PC-3 (cell line): ENCODE data around the gene HDAC4. TPM values are rescaled to one million over a fixed set of nuclear protein-coding genes. Genes with fewer than 3 reads are reported as not detected.

Source experiments
- ATAC-seq: fragments of 200-7000 bp; cut with Tn5 transposase; 2 replicates; pipeline ENCODE4 v1.9.1; 2020; ENCODE audit warnings: mild to moderate bottlenecking, moderate library complexity
- BruUV-seq: library from RNA; stranded (reverse); fragments of 400-500 nt; replicated peaks from 2 replicates; lab custom pipeline; 2021; lab: Mats Ljungman, UMichigan
- CTCF ChIA-PET: fragments of 300-600 bp; sonication (Branson Sonifier 250); formaldehyde crosslinking; loops from one replicate; lab custom pipeline; 2022; ENCODE audit warnings: antibody characterized with exemption; lab: Charles Lee
- POLR2A ChIA-PET: fragments of 300-600 bp; sonication (Branson Sonifier 250); formaldehyde crosslinking; loops from one replicate; lab custom pipeline; 2022; ENCODE audit warnings: antibody characterized with exemption; ENCODE audit not compliant: unreplicated experiment; lab: Charles Lee
- DNase-seq: peaks from one replicate; pipeline ENCODE4 v3.0.0-alpha.2; 2015
- H2AFZ ChIP-seq: fragments of 300-600 bp; sonication (generic); 2 replicates; pipeline ENCODE4 v1.6.0; 2016; ENCODE audit warnings: antibody characterized with exemption, low read length
- H3F3A ChIP-seq: fragments of 300-600 bp; sonication (generic); one replicate; pipeline ENCODE4 v1.6.0; 2017; ENCODE audit warnings: antibody characterized with exemption, low read length, control low read depth, mild to moderate bottlenecking; ENCODE audit not compliant: unreplicated experiment
- H3K27ac ChIP-seq: fragments of 300-600 bp; sonication (generic); 2 replicates; pipeline ENCODE4 v1.5.1; 2016; ENCODE audit warnings: mild to moderate bottlenecking, low read length
- H3K27me3 ChIP-seq: fragments of 300-600 bp; sonication (generic); 2 replicates; pipeline ENCODE4 v1.6.1; 2016; ENCODE audit warnings: low read length, mixed read lengths
- H3K36me3 ChIP-seq: fragments of 300-600 bp; sonication (generic); 2 replicates; pipeline ENCODE4 v1.6.1; 2016; ENCODE audit warnings: low read depth, mixed run types, low read length, mixed read lengths
- H3K4me1 ChIP-seq: fragments of 300-600 bp; sonication (generic); 2 replicates; pipeline ENCODE4 v1.5.1; 2016; ENCODE audit warnings: low read length; ENCODE audit not compliant: insufficient read depth
- H3K4me2 ChIP-seq: fragments of 300-600 bp; sonication (generic); 2 replicates; pipeline ENCODE4 v1.6.0; 2016; ENCODE audit warnings: low read length
- H3K4me3 ChIP-seq: fragments of 300-600 bp; sonication (generic); 2 replicates; pipeline ENCODE4 v1.5.1; 2016; ENCODE audit warnings: mild to moderate bottlenecking, low read length, mixed read lengths
- H3K79me2 ChIP-seq: fragments of 300-600 bp; sonication (generic); 2 replicates; pipeline ENCODE4 v1.6.1; 2017; ENCODE audit warnings: low read length, mixed read lengths
- H3K9ac ChIP-seq: fragments of 300-600 bp; sonication (generic); 2 replicates; pipeline ENCODE4 v1.6.0; 2016; ENCODE audit warnings: mild to moderate bottlenecking, low read length
- H3K9me2 ChIP-seq: fragments of 300-600 bp; sonication (generic); replicated peaks from 2 replicates; pipeline ENCODE4 v1.6.1; 2016; ENCODE audit warnings: mixed run types, low read length, mixed read lengths
- H3K9me3 ChIP-seq: fragments of 300-600 bp; sonication (generic); 2 replicates; pipeline ENCODE4 v1.6.1; 2016; ENCODE audit warnings: low read length, mixed read lengths
- H4K20me1 ChIP-seq: fragments of 300-600 bp; sonication (generic); 2 replicates; pipeline ENCODE4 v1.6.1; 2016; ENCODE audit warnings: low read length, mixed read lengths
- EZH2 ChIP-seq: fragments of 300-600 bp; sonication (generic); IDR thresholded peaks from one replicate; pipeline ENCODE4 v1.6.1; 2017; ENCODE audit warnings: antibody characterized with exemption, mild to moderate bottlenecking, low read length; ENCODE audit not compliant: unreplicated experiment
- EZH2phosphoT487 ChIP-seq: fragments of 300-600 bp; sonication (generic); IDR thresholded peaks from 2 replicates; pipeline ENCODE4 v1.6.1; 2018; ENCODE audit warnings: mild to moderate bottlenecking, antibody characterized with exemption, low read length, borderline replicate concordance
- intact Hi-C: fragments of 100-400 bp; cut with micrococcal nuclease; formaldehyde crosslinking; loops from 2 replicates; pipeline ENCODE4 v1.9.0; 2023
- total RNA-seq: library from RNA; depleted of rRNA; stranded (reverse); fragments of >200 nt; gene quantifications from 2 replicates; pipeline ENCODE4 v1.2.3, GENCODE V29; 2014
- TF ChIP-seq, protein P1 (sequence below): fragments of 300-600 bp; sonication (generic); conservative IDR thresholded peaks from 2 replicates; pipeline ENCODE4 v1.5.1; 2017; ENCODE audit warnings: antibody characterized with exemption, low read depth, mild to moderate bottlenecking, low read length

HDAC4 gene
- total RNA-seq, 1 experiment from 2014 or later, result 8.5 TPM

DNA sequence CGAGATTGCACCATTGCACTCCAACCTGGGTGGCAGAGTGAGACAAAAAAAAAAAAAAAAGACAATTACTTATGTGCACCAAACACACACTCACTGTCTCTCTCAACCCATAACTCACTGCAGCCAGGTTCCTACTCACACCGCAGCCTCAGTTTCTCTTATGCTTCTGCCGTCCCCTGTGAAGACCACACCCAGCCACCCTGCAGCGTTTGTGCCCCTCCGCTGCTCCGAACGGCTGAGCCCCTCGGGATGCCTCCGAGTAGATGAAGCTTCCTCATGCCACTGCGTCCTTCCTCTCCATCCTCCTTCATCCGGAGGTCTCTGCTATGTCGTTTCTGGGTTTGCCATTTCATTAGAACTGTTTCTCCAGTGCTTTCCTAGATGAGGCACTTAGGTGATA lies 392.8 kb downstream of the HDAC4 start:
- no peak for TF ChIP-seq EZH2
- TF ChIP-seq, protein P1, sequence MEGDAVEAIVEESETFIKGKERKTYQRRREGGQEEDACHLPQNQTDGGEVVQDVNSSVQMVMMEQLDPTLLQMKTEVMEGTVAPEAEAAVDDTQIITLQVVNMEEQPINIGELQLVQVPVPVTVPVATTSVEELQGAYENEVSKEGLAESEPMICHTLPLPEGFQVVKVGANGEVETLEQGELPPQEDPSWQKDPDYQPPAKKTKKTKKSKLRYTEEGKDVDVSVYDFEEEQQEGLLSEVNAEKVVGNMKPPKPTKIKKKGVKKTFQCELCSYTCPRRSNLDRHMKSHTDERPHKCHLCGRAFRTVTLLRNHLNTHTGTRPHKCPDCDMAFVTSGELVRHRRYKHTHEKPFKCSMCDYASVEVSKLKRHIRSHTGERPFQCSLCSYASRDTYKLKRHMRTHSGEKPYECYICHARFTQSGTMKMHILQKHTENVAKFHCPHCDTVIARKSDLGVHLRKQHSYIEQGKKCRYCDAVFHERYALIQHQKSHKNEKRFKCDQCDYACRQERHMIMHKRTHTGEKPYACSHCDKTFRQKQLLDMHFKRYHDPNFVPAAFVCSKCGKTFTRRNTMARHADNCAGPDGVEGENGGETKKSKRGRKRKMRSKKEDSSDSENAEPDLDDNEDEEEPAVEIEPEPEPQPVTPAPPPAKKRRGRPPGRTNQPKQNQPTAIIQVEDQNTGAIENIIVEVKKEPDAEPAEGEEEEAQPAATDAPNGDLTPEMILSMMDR, result no peak
- TF ChIP-seq EZH2phosphoT487, result no peak
- Histone ChIP-seq H3K4me2 (no peak overlapping the region), H3K9me3 (no peaks in the 10 kb centered on the region), H3K27me3 (no peaks in the 10 kb centered on the region), H3K79me2 (no peaks in the 10 kb centered on the region), H3K36me3 (no peaks in the 10 kb centered on the region), H3K4me3 (no peak overlapping the region), H3K27ac (no peak overlapping the region), H3K9ac (no peak overlapping the region), H3F3A (no peaks in the 10 kb centered on the region), H4K20me1 (no peaks in the 10 kb centered on the region), H2AFZ (no peak overlapping the region), H3K9me2 (no peaks in the 10 kb centered on the region), H3K4me1 (peaks cover 34% of the 10 kb centered on the region)
- BruUV-seq, result no TSS peak
- ChIA-PET POLR2A (no interaction called here), CTCF (no interaction called here)
- ATAC-seq (no peak), DNase-seq (no peak)
- intact Hi-C loops, result no loop called here

DNA sequence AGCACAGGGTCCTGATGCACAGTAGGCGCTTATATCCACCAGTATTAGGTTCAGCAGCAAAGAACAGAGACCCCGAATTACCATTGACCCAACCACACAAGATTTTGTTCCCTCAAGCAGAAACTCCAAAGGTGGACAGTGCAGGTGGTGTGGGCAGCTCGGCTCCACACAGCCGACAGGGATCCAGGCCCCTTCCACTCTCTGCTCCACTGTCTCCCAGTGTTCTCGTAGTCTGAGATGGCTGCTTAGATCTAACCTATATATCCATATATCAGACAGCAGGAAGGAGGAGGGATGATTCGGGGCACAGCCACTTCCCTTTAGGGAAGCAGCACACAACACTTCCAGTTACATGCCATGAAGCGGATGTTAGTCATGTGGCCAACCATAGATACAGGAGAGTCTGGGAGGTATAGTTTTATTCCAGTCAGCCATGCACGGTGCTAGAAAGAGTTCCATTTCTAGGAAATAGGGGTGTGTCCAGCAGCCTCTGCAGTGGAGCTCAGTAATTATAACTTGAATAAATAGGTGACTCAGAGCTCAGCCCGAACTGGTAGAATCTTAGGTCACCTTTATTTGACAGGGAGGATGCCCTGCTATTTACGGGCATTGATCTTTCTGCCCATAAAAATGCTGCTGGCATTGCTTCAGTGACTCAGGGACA lies 394.1 kb downstream of the HDAC4 start:
- no peak for TF ChIP-seq EZH2
- 0 out of 2 replicates have a peak, but pooled peaks have one; percentile 30 for TF ChIP-seq EZH2phosphoT487
- TF ChIP-seq, protein P1, result no peak
- Histone ChIP-seq H3K9me2 (no peaks in the 10 kb centered on the region), H3K9ac (no peak overlapping the region), H3K27me3 (no peaks in the 10 kb centered on the region), H3K4me1 (peaks cover 42% of the 10 kb centered on the region), H3K79me2 (no peaks in the 10 kb centered on the region), H2AFZ (no peak overlapping the region), H3F3A (no peaks in the 10 kb centered on the region), H3K4me2 (peak overlapping the region; percentile 59), H4K20me1 (no peaks in the 10 kb centered on the region), H3K9me3 (no peaks in the 10 kb centered on the region), H3K4me3 (no peak overlapping the region), H3K36me3 (no peaks in the 10 kb centered on the region), H3K27ac (peak overlapping the region; percentile 25)
- CTCF ChIA-PET, result interaction anchor here (0.6 to 1.3 kb wide), 2 partner anchors 32 to 1560 kb away, joined by 3 to 5 read pairs; no protein-coding TSS in a partner anchor
- intact Hi-C loops, result loop anchor here (2.0 kb wide), 2 partner anchors 32 to 58 kb away; no protein-coding TSS in a partner anchor
- BruUV-seq, result no TSS peak
- peak; percentile 95 for ATAC-seq
- POLR2A ChIA-PET, result no interaction called here
- peak; percentile 94 for DNase-seq

DNA sequence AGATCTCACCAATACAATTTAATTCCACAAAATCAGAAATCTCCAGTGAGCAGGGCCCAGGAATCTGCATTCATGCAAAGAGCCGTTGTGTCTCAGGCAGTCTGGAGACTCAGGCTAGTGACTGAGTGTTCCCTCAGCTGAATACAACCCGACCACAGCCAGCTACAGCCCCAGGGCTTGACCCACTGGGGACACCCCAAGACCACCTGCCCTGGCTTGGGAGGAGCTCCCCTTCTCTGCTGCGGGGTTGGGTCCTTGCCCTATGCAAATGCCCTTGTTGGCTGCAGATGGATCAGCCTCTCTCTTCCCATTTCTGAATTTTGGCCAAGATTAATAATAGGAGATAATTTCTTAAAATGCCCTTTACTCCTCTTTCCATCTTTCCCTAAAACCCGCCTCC lies 395.2 kb downstream of the HDAC4 start:
- ChIA-PET CTCF (interaction anchor here (0.5 kb wide), 1 partner anchor 23 kb away, joined by 3 read pairs; no protein-coding TSS in a partner anchor), POLR2A (no interaction called here)
- no peaks in the 10 kb centered on the region for H3K9me3 ChIP-seq
- intact Hi-C loops, result no loop called here
- H3K27ac ChIP-seq, result no peak overlapping the region
- H3K27me3 ChIP-seq, result no peaks in the 10 kb centered on the region
- TF ChIP-seq, protein P1, result no peak
- TF ChIP-seq EZH2, result no peak
- no peak for TF ChIP-seq EZH2phosphoT487
- peaks cover 42% of the 10 kb centered on the region for H3K4me1 ChIP-seq
- no peaks in the 10 kb centered on the region for H3K9me2 ChIP-seq
- BruUV-seq, result no TSS peak
- no peak overlapping the region for H3K4me2 ChIP-seq
- no peaks in the 10 kb centered on the region for H3K79me2 ChIP-seq
- H3K36me3 ChIP-seq, result no peaks in the 10 kb centered on the region
- no peak overlapping the region for H3K9ac ChIP-seq
- DNase-seq (no peak), ATAC-seq (no peak)
- no peaks in the 10 kb centered on the region for H3F3A ChIP-seq
- H2AFZ ChIP-seq, result no peak overlapping the region
- H3K4me3 ChIP-seq, result no peak overlapping the region
- H4K20me1 ChIP-seq, result no peaks in the 10 kb centered on the region
